CD14-positive monocyte (primary cell): Measurements from ENCODE around the gene GMCL2. TPM values are rescaled to one million over a fixed set of nuclear protein-coding genes. Genes with fewer than 3 reads are reported as not detected.

ENCODE experiments used
- DNase-seq, 3 donors: peaks; one replicate each; pipeline ENCODE4 v3.0.0-alpha.2; 2011 to 2022
- H2AFZ ChIP-seq: 2 replicates; pipeline ENCODE4 v1.6.0; 2012; ENCODE audit warnings: mild to moderate bottlenecking, low read depth, low read length, inconsistent platforms; ENCODE audit not compliant: insufficient read depth, poor library complexity, severe bottlenecking
- H3K27ac ChIP-seq, 2 donors: 1 replicate in 1 of 2; 2 replicates in 1 of 2; pipeline ENCODE4 v1.5.1; 2012 to 2013; ENCODE audit warnings: low read length in 2 of 2, control low read depth in 1 of 2, inconsistent platforms in 1 of 2, low read depth in 1 of 2, mild to moderate bottlenecking in 1 of 2
- H3K27me3 ChIP-seq, 2 donors: one replicate each; pipeline versions ENCODE4 v1.6.0 to v1.6.1; 2011 to 2013; ENCODE audit warnings: low read length in 2 of 2; ENCODE audit not compliant: control insufficient read depth in 2 of 2, insufficient read depth in 2 of 2
- H3K36me3 ChIP-seq, 2 donors: replicated peaks in 1 of 2; 1 replicate in 1 of 2; 2 replicates in 1 of 2; pipeline versions ENCODE4 v1.5.1 to v1.6.1; 2012 to 2013; ENCODE audit warnings: low read length in 2 of 2, control low read depth in 1 of 2, inconsistent platforms in 1 of 2, mild to moderate bottlenecking in 1 of 2; ENCODE audit not compliant: insufficient read depth in 2 of 2, control insufficient read depth in 1 of 2
- H3K4me1 ChIP-seq, 2 donors: 1 replicate in 1 of 2; 2 replicates in 1 of 2; pipeline versions ENCODE4 v1.5.1 to v1.6.1; 2012 to 2013; ENCODE audit warnings: low read length in 2 of 2, control low read depth in 1 of 2, inconsistent platforms in 1 of 2, mild to moderate bottlenecking in 1 of 2, moderate library complexity in 1 of 2; ENCODE audit not compliant: insufficient read depth in 2 of 2, control insufficient read depth in 1 of 2
- H3K4me2 ChIP-seq: replicated peaks from 2 replicates; pipeline ENCODE3; 2012; ENCODE audit warnings: low read length, moderate library complexity, mild to moderate bottlenecking; ENCODE audit not compliant: poor library complexity, severe bottlenecking; ENCODE audit errors: extremely low read depth
- H3K4me3 ChIP-seq, 3 experiments: fragments of 200-600 bp in 1 of 3; sonication (generic) in 1 of 3; replicated peaks in 1 of 3; 1 replicate in 2 of 3; 2 replicates in 1 of 3; pipeline ENCODE4 v1.5.1; 2011 to 2013; ENCODE audit warnings: low read length in 3 of 3, mild to moderate bottlenecking in 3 of 3, control low read depth in 2 of 3, low read depth in 2 of 3, inconsistent platforms in 1 of 3, moderate library complexity in 1 of 3
- H3K79me2 ChIP-seq: 2 replicates; pipeline ENCODE4 v1.6.0; 2012; ENCODE audit warnings: mild to moderate bottlenecking, control low read depth, inconsistent platforms, low read length, moderate library complexity; ENCODE audit not compliant: insufficient read depth
- H3K9ac ChIP-seq: 2 replicates; pipeline ENCODE4 v1.6.0; 2017; ENCODE audit warnings: low read length, mild to moderate bottlenecking; ENCODE audit not compliant: insufficient read depth, poor library complexity, severe bottlenecking
- H3K9me3 ChIP-seq, 2 donors: replicated peaks in 1 of 2; 1 replicate in 1 of 2; 2 replicates in 1 of 2; pipeline versions ENCODE4 v1.5.1 to v1.6.1; 2012 to 2013; ENCODE audit warnings: low read length in 2 of 2, control low read depth in 1 of 2; ENCODE audit not compliant: control insufficient read depth in 1 of 2, insufficient read depth in 1 of 2
- H4K20me1 ChIP-seq: 2 replicates; pipeline ENCODE4 v1.6.0; 2012; ENCODE audit warnings: mild to moderate bottlenecking, low read length, control low read depth, moderate library complexity; ENCODE audit not compliant: insufficient read depth
- H3K27ac Mint-ChIP-seq, 7 donors: one replicate each; pipeline ENCODE4 v1.8.0; 2020; ENCODE audit warnings: mild to moderate bottlenecking in 7 of 7, mixed read lengths in 7 of 7, moderate library complexity in 6 of 7, inconsistent platforms in 2 of 7
- H3K27me3 Mint-ChIP-seq, 3 donors: one replicate each; pipeline ENCODE4 v1.8.0; 2021 to 2022; ENCODE audit warnings: low read depth in 3 of 3, mild to moderate bottlenecking in 3 of 3, mixed read lengths in 3 of 3, moderate library complexity in 3 of 3, inconsistent platforms in 1 of 3
- H3K36me3 Mint-ChIP-seq, 2 donors: one replicate each; pipeline ENCODE4 v1.8.0; 2020; ENCODE audit warnings: mixed read lengths in 2 of 2, inconsistent platforms in 1 of 2, mild to moderate bottlenecking in 1 of 2
- H3K4me1 Mint-ChIP-seq: one replicate; pipeline ENCODE4 v1.8.0; 2020; ENCODE audit warnings: mild to moderate bottlenecking, mixed read lengths
- H3K4me3 Mint-ChIP-seq, 2 donors: one replicate each; pipeline ENCODE4 v1.8.0; 2020; ENCODE audit warnings: mild to moderate bottlenecking in 2 of 2, mixed read lengths in 2 of 2, moderate library complexity in 1 of 2
- H3K9me3 Mint-ChIP-seq, 7 donors: one replicate each; pipeline ENCODE4 v1.8.0; 2020 to 2022; ENCODE audit warnings: mixed read lengths in 7 of 7, mild to moderate bottlenecking in 6 of 7, moderate library complexity in 6 of 7, inconsistent platforms in 2 of 7
- WGBS: methylation state at CpG from one replicate; pipeline ENCODE4 v1.1.5; 2013; ENCODE audit warnings: missing lambda C conversion rate; ENCODE audit not compliant: insufficient coverage; 5-methylcytosine and 5-hydroxymethylcytosine counted together
- intact Hi-C, 2 donors: fragments of 100-400 bp; cut with micrococcal nuclease; formaldehyde crosslinking; loops; one replicate each; pipeline versions ENCODE4 v1.15.0 to v1.15.1; 2023
- polyA plus RNA-seq, 3 donors: library from polyadenylated mRNA; depleted of rRNA in 1 of 3; unstranded in 2 of 3; stranded (reverse) in 1 of 3; fragments of 300-500 nt in 2 of 3; fragments of >200 nt in 1 of 3; fragmentation: Illumina TruSeq in 2 of 3; gene quantifications; 1 replicate in 2 of 3; 2 replicates in 1 of 3; pipeline ENCODE4 v1.2.3, GENCODE V29; 2012 to 2021
- TF ChIP-seq, protein P1 (sequence below): fragments of 200-600 bp; IDR thresholded peaks from one replicate; pipeline ENCODE4 v1.8.0; 2022; ENCODE audit warnings: antibody characterized with exemption, mild to moderate bottlenecking

The GMCL2 gene
- polyA plus RNA-seq, 3 donors: not detected

DNA sequence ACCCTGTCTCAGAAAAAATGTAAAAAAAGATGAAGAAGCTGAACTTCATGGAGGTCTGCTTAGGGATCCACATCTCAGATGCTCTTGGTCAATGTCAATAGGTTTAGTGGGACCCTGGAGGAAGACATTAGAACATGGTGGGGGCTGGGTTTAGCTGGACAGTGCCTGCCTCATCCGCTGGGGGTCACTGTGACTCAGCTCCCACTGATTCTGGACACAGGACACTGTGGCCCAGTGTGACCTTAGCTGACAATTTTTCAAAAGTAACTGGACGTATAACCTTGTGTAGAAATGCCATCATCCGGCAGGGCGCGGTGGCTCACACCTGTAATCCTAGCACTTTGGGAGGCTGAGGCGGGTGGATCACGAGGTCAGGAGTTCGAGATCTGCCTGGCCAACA, 9.8 kb upstream of the GMCL2 start:
- no peak for DNase-seq
- H2AFZ ChIP-seq: no peak overlapping the region
- TF ChIP-seq, protein P1, sequence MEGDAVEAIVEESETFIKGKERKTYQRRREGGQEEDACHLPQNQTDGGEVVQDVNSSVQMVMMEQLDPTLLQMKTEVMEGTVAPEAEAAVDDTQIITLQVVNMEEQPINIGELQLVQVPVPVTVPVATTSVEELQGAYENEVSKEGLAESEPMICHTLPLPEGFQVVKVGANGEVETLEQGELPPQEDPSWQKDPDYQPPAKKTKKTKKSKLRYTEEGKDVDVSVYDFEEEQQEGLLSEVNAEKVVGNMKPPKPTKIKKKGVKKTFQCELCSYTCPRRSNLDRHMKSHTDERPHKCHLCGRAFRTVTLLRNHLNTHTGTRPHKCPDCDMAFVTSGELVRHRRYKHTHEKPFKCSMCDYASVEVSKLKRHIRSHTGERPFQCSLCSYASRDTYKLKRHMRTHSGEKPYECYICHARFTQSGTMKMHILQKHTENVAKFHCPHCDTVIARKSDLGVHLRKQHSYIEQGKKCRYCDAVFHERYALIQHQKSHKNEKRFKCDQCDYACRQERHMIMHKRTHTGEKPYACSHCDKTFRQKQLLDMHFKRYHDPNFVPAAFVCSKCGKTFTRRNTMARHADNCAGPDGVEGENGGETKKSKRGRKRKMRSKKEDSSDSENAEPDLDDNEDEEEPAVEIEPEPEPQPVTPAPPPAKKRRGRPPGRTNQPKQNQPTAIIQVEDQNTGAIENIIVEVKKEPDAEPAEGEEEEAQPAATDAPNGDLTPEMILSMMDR: peak; percentile 30
- Mint-ChIP-seq H3K27me3 (peaks cover 1 to 5% (median 2%) of the 10 kb centered on the region in 3 donors), H3K4me1 (peaks cover 36% of the 10 kb centered on the region), H3K4me3 (no peak overlapping the region), H3K9me3 (peaks cover 0 to 4% (median 2%) of the 10 kb centered on the region in 7 donors), H3K36me3 (no peaks in the 10 kb centered on the region), H3K27ac (no peak overlapping the region)
- H3K4me3 ChIP-seq: no peak overlapping the region
- 98% methylated on average over 5 of the region's 8 CpGs for WGBS
- peaks cover 19 to 23% of the 10 kb centered on the region in 2 donors for H3K4me1 ChIP-seq
- no peaks in the 10 kb centered on the region for H3K36me3 ChIP-seq
- no peaks in the 10 kb centered on the region for H3K9me3 ChIP-seq
- no peak overlapping the region for H3K4me2 ChIP-seq
- H3K27ac ChIP-seq: no peak overlapping the region
- H3K27me3 ChIP-seq: no peaks in the 10 kb centered on the region
- no peaks in the 10 kb centered on the region for H3K79me2 ChIP-seq
- H3K9ac ChIP-seq: no peak overlapping the region
- no peaks in the 10 kb centered on the region for H4K20me1 ChIP-seq
- intact Hi-C loops: no loop called here

DNA sequence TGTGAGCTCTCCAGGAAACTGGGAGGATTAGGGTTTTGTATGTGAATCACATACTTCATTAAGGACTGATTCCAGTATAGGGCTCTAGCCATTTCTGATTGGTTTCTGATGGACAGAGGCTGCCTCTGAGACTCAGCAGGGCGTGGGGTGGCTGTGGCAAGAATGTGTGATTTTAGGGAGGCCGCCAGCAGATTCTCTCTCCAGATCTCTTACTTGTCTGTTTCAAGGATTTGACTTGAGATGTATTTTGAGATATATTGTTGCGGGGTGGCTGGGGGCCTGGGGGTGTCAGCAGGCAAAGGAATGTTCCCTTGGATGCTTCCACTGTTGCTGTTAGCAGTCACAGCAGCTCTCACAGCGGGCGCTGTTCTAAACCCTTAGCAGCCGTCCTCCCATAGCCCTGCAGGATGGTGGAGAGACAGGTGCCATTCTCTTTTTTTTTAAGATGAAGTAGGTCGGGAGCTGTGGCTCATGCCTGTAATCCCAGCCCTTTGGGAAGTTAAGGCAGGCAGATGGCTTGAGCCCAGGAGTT, 9.2 kb upstream of the GMCL2 start:
- H3K27me3 ChIP-seq: no peaks in the 10 kb centered on the region
- H3K4me2 ChIP-seq: no peak overlapping the region
- Mint-ChIP-seq H3K4me1 (peaks cover 30% of the 10 kb centered on the region), H3K4me3 (no peak overlapping the region), H3K27ac (no peak overlapping the region), H3K27me3 (peaks cover 1 to 7% (median 4%) of the 10 kb centered on the region in 3 donors), H3K9me3 (peaks cover 0 to 4% (median 2%) of the 10 kb centered on the region in 7 donors), H3K36me3 (no peaks in the 10 kb centered on the region)
- H2AFZ ChIP-seq: no peak overlapping the region
- no peaks in the 10 kb centered on the region for H4K20me1 ChIP-seq
- DNase-seq: no peak
- intact Hi-C loops: no loop called here
- WGBS: 100% methylated on average over 5 of the region's 7 CpGs
- H3K4me3 ChIP-seq: no peak overlapping the region
- H3K36me3 ChIP-seq: no peaks in the 10 kb centered on the region
- no peak overlapping the region for H3K27ac ChIP-seq
- H3K79me2 ChIP-seq: no peaks in the 10 kb centered on the region
- no peaks in the 10 kb centered on the region for H3K9me3 ChIP-seq
- H3K4me1 ChIP-seq: peaks cover 14 to 18% of the 10 kb centered on the region in 2 donors
- TF ChIP-seq, protein P1: no peak
- H3K9ac ChIP-seq: no peak overlapping the region
